Esophagus squamous epithelium (tissue), 4 donors: ENCODE results near the gene PUM1.

Experiments
- POLR2A ChIP-seq, 4 donors: fragments of 450-650 bp; IDR thresholded peaks; one replicate each; pipeline ENCODE4 v1.6.1; 2017; ENCODE audit warnings: antibody characterized with exemption in 4 of 4, mild to moderate bottlenecking in 4 of 4, moderate library complexity in 3 of 4
- TF ChIP-seq, protein P1 (sequence below), 6 experiments: fragments of 450-650 bp in 4 of 6; fragments of 200-600 bp in 2 of 6; sonication (generic) in 2 of 6; IDR thresholded peaks; one replicate each; pipeline ENCODE4 v1.5.1; 2016 to 2019; ENCODE audit warnings: antibody characterized with exemption in 6 of 6, mild to moderate bottlenecking in 4 of 6, moderate library complexity in 4 of 6

GRCh38 chr1:30965924-30966599, 99.5 kb downstream of the PUM1 start:
- TF ChIP-seq POLR2A (IDR thresholded peaks at IDR 0.05) = no peak
- TF ChIP-seq, protein P1, sequence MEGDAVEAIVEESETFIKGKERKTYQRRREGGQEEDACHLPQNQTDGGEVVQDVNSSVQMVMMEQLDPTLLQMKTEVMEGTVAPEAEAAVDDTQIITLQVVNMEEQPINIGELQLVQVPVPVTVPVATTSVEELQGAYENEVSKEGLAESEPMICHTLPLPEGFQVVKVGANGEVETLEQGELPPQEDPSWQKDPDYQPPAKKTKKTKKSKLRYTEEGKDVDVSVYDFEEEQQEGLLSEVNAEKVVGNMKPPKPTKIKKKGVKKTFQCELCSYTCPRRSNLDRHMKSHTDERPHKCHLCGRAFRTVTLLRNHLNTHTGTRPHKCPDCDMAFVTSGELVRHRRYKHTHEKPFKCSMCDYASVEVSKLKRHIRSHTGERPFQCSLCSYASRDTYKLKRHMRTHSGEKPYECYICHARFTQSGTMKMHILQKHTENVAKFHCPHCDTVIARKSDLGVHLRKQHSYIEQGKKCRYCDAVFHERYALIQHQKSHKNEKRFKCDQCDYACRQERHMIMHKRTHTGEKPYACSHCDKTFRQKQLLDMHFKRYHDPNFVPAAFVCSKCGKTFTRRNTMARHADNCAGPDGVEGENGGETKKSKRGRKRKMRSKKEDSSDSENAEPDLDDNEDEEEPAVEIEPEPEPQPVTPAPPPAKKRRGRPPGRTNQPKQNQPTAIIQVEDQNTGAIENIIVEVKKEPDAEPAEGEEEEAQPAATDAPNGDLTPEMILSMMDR (IDR thresholded peaks at IDR 0.05) = no peak
